ENCODE data around the gene OXSM.

The OXSM gene

GRCh38 chr3:25789596-25790556 is at the start of gene OXSM:
OXSM (plus strand) TSS chr3:25790090; CDS start chr3:25791021, 931 bp downstream.
- DNase-seq: peak; percentile 88 to 94

DNA sequence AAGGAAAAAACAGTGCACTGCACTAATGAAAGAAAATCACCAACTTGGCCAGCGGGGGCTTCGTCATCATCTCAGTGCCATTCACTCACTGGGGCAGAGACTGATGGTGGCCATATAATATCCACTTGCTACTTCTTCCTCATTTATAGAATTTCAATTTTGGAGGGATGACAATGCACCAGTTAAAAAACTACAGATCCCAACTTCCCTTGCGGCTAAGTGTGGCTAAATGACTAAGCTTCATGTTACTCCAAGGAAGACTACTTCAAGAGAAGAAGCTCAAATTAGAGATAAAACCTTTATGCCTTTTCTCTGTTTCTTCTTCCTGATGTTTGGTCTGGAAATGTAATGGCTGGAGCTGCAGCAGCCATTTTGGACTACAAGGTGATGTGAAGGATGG is 45.4 kb upstream of the OXSM start:
- DNase-seq: no peak

DNA sequence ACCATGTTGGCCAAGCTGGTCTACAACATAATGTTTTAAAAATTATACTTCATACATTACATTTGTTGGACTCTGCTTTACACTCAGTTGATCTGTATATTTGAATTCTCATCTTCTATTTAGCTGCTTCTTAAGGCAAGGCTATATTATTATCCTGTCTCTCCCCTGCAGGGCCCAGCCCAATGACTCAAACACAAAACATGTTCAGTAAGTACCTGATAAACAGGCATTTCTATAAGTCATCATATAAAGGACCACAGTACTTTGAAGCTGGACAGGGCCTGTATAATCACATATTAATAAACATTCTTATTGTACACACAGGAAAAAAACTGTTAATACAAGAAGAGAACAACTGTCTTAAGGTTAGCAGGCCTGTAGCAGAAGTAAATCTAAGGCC is 42.9 kb upstream of the OXSM start:
- no peak for DNase-seq

DNA sequence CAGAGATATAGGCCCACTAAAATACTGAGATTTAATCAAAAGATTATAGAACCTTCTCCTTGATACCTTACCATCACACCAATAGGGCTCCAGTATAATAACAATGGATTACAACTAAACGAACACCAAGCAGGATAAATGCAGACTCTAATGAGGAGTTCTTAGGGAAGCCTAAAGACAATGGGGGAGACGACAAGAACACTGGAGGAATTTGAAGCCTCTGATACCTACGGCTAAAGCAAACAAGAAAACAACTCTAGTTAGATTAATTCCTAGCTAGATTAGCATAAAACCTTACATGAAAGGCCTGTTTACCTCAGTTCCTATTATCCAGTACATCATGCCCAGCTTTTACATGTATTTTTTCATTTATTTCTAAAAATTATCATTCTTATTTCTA is 41.7 kb upstream of the OXSM start:
- DNase-seq: no peak

DNA sequence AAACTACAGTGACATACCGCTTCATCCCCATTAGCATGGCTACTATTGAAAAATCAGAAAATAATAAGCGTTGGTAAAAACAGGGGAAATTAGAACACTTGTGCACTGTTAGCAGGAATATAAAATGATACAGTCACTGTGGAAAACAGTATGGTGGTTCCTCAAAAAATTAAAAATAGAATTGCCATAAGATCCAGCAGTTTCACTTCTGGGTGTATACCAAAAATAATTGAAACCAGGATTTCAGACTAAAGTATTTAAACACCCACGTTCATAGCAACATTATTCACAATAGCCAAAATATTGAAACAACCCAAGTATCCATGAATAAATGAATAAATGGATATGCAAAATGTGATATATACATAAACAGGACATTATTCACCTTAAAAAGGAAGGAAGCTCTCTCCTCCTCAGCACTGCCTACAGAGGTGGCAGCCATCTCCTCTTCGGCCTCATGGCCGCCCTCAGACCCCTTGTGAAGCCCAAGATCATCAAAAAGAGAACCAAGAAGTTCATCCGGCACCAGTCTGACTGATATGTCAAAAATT is 40.8 kb upstream of the OXSM start:
- DNase-seq: no peak

DNA sequence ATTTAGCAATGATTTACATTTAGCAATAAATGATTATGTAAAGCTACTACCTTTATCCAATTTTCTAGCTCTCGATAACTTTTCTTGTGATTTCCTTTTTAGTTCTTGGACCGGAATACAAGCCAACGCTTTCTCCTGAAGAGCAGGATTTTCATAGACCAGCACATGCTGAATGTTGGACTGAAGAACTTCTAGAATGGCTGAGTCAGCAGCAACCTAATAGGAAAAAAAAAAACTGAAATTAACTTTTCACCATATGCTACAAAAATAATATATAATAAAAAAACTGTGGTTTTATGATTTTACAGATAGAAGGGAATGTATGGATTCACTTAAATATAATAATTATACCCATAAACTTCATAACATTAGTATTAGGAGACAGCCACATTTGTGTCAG is 38.8 kb upstream of the OXSM start:
- no peak for DNase-seq

- DNase-seq: no peak
Measured at GRCh38 chr3:25751725-25752124, 38.2 kb upstream of the OXSM start.

DNA sequence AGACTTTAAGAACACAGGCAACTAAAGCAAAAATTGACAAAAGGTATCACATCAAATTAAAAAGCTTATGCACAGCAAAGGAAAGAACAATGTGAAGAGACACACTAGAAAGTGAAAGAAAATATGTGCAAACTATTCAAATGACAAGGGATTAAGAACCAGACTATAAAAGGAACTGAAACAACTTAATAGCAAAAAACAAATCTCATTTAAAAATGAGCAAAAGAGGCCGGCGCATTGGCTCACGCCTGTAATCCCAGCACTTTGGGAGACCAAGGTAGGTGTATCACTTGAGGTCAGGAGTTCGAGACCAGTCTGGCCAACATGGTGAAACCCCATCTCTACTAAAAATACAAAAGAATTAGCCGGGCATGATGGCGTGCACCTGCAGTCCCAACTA is 21.0 kb upstream of the OXSM start:
- no peak for DNase-seq

DNA sequence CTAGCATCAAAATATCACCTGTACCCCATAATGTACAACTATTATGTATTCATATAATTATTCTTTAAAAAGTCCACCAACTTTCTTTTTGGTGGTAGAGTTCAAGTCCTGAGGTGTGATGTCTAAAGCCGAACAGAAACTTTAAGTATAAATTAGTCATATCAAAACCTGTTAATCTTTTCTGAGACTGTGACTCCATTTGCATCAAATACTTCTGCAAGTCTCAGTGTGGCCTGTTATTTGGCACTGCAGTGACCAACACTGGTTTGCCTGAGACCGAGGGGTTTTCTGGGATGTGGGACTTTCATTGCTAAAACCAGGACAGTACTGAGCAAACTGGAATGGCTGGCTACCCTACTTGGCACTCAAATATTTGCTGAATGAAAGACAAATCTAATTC is 14.0 kb upstream of the OXSM start:
- no peak for DNase-seq

- no peak for DNase-seq
Measured at GRCh38 chr3:25780618-25781017, 9.3 kb upstream of the OXSM start.

DNA sequence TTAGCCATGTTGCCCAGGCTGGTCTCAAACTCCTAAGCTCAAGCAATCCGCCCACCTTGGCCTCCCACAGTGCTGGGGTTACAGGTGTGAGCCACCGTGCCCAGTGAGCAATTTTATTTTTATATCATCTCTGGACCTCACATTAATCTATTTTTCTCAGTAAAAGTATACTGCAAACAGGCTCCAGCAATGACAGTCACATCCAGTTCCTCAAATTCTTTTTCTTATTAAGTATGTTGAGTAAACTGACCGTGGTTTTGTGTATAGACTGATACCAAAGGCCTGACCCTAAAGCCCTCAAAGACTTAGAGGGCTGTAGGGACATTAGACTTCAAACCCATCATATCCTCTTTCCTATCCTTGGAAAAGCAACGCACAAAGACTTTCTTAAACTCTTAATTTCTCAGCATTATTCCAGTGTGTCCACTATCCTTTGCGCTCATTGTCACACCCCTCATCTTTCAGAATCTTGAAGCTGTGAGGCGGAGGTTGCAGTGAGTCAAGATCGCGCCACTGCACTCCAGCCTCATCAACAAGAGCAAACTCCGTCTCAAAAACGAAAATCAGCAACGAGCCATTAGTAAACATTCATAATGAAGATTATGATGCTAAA is 8.6 kb upstream of the OXSM start:
- no peak for DNase-seq

- no peak for DNase-seq
Measured at GRCh38 chr3:25781758-25782594, 7.9 kb upstream of the OXSM start.

- DNase-seq: no peak
Measured at GRCh38 chr3:25782636-25782937, 7.3 kb upstream of the OXSM start.

DNA sequence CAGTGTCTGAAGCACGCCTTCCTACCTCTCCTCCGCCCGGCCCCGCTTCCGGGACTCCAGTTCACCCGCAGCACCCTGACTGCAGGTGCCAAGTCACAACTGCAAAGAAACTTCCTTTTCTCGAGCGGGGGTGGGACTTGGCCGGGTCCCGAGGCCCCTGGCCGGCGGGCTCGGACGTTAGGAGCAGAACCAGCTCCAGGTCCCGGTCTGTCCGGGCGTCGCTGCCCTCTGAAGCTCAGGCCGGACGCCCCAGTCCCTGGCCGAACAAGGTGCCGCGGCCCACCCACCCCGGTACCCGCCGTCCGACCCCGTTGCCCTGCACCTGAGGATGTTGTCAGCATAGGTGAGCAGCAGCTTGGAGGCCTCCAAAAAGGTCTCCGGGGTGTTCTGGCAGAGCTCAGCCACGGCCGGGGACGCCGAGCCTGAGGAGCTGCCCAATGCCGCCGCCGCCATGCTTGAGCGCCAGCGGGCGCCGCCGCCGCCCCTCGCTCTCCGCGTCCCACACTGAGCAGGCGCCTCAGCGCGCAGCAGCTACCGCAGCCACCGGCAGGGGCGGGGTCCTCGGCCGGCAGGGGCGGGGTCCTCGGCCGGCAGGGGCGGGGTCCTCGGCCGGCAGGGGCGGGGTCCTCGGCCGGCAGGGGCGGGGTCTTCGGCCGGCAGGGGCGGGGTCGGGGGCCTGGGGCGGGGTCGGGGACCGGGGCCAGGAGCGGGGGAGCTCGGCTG is 6.8 kb upstream of the OXSM start, which contains the start of gene NGLY1:
TSS of gene NGLY1 (minus strand) at position 506 of the 723 bp plus-strand sequence. CDS start at position 453, 53 bp downstream.
- peak; percentile 44 to 76 for DNase-seq

DNA sequence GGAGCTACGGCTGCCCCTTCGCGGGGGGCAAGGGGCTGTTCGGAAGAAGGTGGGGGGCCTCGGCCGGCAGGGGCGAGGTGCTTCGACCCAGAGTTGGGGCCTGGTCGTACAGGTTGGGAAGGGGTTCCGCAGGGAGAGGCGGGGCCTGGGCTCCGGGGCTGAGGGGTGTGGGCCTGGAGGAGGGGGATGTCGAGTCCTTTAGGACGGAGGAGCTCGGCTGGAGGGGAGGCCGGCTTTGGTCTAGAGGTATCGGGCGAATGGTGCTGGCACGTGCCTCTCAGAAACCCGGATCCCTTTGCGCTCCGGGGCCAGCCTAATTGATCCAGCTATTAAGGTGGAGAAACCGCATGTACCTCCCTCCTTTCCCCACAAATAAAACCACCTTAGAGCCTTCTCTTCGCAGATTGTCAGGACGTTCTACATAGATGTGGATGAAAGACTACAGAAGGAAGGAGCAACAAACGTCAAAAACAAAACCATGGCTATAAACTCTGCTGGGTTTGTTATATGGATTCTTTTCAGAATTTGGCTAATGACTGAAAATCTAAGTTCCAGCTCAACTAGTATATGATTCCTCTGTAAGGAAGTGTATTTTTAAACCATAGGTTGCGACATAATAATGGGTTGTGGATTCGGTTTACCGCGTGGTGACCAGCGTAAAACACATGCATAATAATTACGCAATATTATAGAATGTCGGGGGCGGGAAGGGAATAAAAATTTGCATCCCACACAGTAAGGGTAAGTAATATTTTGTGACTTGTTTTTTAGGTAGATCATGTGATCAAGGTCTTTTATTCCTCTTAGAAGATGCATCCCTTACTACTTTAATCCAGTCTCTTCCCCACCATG is 6.0 kb upstream of the OXSM start:
- peak; percentile 21 to 48 for DNase-seq

GRCh38 chr3:25784971-25785370 is 4.9 kb upstream of the OXSM start:
- no peak for DNase-seq

DNA sequence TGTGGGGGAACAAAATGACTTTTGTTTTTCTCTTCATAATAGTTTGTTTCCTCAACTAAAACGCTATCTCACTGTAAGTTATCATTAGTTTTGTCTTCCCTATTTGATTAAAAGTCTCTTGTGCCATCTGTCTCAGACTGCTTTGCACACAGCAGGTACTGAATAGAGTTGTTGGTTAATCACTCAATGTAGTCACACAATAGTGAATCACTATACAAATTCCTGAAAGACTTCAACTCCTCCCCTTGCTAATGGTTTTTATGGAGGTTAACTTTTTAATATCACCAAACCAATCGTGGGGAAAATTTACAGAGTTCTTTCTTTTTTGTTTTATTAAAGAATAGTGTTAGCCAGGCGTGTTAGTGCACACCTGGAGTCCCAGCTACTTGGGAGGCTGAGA is 4.1 kb upstream of the OXSM start:
- no peak for DNase-seq

- DNase-seq: peak in 1 of 2 experiments; percentile 32
Measured at GRCh38 chr3:25787689-25788088, 2.2 kb upstream of the OXSM start.

GRCh38 chr3:25789209-25789595 is 688 bp upstream of the OXSM start:
- DNase-seq: no peak

DNA sequence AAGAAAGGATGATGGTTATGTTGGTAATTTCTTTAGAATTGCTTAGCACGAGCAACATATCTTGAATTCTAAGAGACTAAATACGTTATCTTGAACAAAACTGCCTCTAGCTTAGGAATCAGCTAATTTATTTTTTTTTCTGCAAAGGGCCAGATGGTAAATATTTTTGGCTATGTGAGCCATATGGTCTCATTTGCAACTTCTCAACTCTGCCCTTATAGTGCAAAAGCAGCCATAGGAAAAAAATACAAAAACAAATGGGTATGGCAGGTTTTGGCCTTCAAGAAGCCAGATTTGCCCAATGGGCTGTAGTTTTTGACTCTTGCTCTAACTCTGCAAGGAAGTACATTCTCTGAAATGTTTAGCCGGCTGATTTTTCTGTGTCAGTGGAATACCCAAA is 11.9 kb downstream of the OXSM start:
- peak in 1 of 2 experiments; percentile 64 for DNase-seq

DNA sequence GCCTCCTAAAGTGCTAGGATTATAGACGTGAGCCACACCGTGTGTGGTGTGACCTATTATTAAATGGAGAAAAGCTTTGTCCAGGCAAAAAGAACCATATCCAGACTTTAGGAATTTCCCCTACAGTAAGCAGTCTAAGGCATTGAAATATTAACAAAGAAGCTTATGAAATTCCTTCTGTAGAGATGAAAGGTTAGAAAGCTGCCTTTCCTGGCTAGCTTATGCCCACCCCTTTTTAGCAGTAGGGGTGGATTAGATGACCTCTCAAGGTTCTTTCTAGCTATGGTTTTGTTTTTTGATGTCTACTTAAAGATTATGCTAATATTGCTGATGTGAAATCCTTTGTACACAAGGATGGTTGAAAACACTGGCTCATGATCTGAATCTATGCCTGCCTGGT is 13.9 kb downstream of the OXSM start:
- no peak for DNase-seq

DNA sequence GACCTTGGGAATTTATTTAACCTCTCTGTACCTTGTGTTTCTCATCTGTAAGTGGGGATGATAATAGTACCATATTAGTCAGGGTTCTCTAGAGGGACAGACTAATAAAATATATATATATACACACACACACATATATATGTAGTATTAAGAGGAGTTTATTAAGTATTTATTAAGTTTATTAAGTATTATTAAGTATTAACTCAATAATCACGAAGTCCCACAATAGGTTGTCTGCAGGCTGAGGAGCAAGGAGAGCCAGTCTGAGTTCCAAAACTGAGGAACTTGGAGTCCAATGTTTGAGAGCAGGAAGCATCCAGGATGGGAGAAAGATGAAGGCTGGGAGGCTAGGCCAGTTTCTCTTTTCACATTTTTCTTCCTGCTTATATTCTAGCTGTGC is 14.8 kb downstream of the OXSM start:
- no peak for DNase-seq
